ENCODE data around the gene MTMR12. TPM values are rescaled to one million over a fixed set of nuclear protein-coding genes. Genes with fewer than 3 reads are reported as not detected.
"Not testable (repeated sequence)": the region's sequence is repeated elsewhere in the genome, so short reads cannot be mapped to it uniquely, and the experiment has no call there.

The MTMR12 gene
- total RNA-seq, 1 experiment from 2014 or later: 8.7 TPM

DNA sequence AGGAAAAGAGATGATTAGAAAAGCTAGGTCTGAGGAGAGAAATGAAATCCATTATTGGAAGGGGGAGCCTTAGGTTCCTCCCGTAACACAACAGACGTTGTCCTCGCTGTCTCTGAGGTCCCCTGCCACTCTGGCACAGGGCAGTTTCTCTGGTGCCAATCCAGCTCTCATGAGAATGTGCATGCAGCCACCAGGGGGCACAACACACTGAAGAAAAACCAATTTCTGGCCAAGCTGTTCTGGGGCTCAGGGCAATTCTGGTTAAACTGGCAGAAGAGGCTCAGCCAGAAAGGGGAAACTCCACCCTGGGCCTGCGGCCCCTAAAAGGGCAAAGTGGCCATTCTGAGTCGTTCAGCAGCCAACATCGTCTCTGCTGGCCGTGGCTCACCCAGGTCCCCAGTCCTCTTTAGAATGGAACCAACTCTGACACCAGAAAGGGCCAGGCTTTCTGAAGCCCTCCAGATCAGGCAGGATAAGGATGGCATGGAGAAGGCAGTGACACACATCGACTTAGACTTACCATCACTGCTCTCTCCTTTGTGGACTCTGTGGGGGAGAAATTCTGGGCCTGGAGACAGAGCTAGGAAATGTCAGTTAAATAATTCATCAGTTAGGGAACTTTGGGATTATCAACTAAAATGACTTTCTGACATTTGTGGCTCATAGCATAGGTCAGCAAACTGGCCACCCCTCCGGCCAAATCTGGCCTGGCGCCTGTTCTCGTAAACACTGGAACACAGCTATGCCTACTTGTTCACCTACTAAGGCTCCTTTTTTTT is 80.1 kb downstream of the MTMR12 start:
- peak; percentile 53 for DNase-seq (ENCODE audit: low read depth)

- no peak for DNase-seq (ENCODE audit: low read depth)
These were observed 80.8 kb downstream of the MTMR12 start for GRCh38 chr5:32231929-32232328.

GRCh38 chr5:32231241-32231640 is 81.5 kb downstream of the MTMR12 start:
- no peak for DNase-seq (ENCODE audit: low read depth)

DNA sequence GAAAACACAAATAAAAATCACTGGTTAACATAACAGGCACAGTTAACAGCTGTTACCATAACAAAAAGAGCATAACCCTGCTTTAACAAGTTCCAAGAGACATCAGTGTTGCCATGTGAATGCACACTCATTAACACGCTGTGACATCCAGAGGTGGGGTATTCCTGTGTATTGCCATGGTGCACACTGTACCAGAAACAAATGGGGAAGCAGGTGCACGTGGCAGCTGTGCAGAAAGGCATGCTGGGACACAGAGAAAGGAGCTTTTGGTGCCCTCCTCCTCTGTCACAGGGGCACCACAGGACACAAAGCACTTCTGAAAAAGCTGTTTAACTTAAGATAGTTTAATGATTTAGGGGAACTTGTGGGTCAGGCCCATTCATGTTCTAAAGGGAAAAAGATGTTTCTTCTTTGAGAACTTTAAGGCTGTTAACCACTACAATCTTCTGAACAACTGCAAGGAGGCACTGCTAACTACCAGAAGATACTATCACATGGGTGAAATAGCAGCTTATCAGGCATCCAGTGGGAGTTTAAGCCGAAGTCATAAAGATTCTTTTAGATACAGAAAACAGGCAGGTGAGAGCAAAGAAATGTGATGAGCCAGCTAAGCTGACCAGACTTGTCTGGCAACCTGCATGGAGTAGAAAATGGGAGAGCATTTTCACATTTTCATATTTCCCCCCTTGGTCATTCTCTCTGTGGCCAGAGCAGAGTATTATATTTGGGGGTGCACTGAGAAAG is 82.2 kb downstream of the MTMR12 start:
- DNase-seq (ENCODE audit: low read depth): no peak

GRCh38 chr5:32229586-32229985 is 83.2 kb downstream of the MTMR12 start:
- DNase-seq (ENCODE audit: low read depth): no peak

GRCh38 chr5:32228816-32229215 is 83.9 kb downstream of the MTMR12 start:
- DNase-seq (ENCODE audit: low read depth): no peak

DNA sequence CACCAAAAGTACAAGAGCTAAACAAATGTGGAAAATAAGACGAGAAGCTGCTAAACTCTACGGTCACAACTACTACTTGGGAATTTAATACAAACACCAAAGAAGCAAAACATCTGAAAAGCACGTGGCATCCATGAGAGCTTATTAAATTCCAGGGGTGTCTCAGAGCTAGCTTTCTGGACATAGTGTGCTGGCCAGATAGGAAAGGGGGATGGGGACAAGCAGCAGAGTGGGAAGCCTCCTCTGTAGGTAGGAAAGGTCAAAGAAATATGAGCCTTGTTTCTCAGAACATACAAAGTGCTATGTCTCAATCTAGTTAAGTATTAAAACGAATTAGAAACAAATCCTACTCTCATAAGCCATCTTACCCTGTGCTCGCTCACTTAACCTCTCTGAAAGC is 87.3 kb downstream of the MTMR12 start:
- no peak for DNase-seq (ENCODE audit: low read depth)

DNA sequence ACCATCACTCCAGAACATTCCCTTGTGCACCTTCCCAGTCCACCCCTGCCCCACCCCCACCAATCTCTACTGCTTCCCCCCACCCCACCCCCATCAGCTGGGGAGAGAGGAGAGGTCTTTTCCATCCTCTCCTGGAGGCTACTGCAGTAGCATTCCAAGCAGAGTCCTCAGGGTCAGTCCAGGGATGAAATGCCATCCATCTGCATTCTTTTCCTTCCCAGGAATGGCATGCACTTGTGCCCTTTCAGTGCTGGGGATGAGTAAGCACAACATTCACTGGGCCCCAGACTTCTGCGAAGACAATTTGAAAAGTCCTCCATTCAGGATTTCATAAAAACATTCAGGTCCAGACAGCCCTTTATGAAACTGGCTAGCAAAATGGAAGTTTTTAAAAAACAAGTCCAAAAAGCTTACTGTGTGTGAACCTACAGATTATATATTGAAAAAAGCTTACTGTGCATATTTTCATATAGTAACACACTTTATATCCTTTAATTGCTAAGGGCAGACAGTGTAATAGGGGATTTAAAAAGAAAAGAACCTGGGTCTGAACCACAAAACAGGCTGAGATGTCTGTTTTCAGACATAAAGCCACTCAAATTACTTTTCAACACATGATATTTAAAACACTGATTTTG is 88.6 kb downstream of the MTMR12 start:
- DNase-seq (ENCODE audit: low read depth): peak; percentile 65

- no peak for DNase-seq (ENCODE audit: low read depth)
These were observed 89.8 kb downstream of the MTMR12 start for GRCh38 chr5:32222723-32223470.

DNA sequence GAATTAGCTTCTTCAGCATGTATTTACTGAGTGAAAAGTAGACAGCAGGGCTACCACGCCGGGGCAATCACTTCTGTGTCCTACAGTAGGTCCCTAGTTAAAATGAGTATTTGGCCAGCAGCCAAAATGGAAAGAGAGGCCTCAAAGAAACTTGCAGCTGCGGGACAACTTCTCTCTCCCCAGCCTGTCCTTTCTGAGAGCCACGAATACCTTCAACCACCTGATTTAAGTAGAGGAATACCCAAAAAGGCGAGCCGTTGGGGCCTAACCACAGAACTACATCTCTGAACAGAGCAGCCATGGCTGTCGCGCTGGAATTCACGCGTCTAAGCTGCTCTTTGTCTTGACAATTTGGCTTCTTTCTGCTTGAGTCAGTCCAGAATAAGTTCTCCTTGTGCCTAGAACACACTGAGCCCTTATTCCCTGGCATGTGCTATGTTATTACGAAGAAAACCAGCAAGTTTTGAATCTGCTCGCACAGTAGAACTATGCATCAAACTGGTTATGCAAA is 94.8 kb downstream of the MTMR12 start:
- DNase-seq (ENCODE audit: low read depth): peak; percentile 30

GRCh38 chr5:32214344-32214743 is 98.4 kb downstream of the MTMR12 start:
- DNase-seq (ENCODE audit: low read depth): not testable (repeated sequence)

GRCh38 chr5:32210151-32210550 is 102.6 kb downstream of the MTMR12 start:
- no peak for DNase-seq (ENCODE audit: low read depth)

DNA sequence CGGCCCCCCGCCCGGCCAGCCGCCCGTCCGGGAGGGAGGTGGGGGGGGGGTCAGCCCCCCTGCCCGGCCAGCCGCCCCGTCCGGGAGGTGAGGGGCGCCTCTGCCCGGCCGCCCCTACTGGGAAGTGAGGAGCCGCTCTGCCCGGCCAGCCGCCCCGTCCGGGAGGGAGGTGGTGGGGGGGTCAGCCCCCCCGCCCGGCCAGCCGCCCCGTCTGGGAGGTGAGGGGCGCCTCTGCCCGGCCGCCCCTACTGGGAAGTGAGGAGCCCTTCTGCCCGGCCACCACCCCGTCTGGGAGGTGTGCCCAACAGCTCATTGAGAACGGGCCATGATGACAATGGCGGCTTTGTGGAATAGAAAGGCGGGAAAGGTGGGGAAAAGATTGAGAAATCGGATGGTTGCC is 103.9 kb downstream of the MTMR12 start:
- not testable (repeated sequence) for DNase-seq (ENCODE audit: low read depth)

DNA sequence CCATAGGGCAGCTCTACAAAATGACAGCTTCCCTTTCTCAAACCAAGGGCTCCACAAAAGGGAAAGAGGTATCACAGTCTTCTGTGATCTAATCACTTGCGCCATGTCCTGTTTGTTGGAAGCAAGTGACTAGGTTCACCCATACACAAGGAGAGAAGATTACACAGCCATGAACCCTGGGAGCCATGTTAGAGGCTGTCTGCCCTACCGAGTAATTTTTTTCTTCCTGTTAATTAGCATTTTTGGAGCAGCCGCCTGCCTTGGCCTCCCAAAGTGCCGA is 105.4 kb downstream of the MTMR12 start:
- DNase-seq (ENCODE audit: low read depth): no peak

DNA sequence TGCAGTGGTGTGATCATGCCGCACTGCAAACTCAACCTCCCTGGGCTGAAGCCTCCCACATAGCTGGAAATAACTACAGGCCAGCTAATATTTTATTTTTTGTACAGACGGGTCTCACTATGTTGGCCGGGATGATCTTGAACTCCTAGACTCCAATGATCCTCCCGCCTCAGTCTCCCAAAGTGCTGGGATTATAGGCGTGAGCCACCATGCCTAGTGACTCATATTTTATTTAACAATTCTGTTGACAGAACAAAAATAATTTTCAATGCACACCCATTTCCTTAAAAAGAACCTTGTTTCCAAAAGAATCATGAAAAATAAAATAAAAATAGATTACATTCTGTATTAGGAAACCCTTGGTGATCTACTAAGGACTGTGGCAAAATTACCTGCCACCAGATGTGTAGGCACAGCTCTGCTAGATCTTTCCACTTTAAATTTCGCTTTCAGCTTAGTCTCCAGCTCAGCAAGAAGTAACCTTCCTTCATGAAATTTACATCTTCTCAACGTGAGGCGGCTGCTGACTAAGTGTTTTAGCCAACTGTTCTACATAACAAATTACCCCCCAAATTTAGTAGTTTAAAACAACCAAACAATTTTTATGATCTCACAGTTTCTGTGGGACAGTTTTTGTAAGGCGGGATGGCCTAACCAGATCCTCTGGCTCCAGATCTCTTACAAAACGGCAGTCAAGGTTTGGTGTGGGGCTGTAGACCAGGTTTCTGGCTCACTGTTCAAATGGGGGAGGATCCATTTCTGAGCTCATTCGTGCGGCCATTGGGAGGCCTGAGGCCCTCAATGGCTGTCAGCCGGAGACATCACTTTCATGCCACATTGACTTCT is 106.0 kb downstream of the MTMR12 start:
- no peak for DNase-seq (ENCODE audit: low read depth)

- no peak for DNase-seq (ENCODE audit: low read depth)
These were observed 106.7 kb downstream of the MTMR12 start for GRCh38 chr5:32206053-32206452.

DNA sequence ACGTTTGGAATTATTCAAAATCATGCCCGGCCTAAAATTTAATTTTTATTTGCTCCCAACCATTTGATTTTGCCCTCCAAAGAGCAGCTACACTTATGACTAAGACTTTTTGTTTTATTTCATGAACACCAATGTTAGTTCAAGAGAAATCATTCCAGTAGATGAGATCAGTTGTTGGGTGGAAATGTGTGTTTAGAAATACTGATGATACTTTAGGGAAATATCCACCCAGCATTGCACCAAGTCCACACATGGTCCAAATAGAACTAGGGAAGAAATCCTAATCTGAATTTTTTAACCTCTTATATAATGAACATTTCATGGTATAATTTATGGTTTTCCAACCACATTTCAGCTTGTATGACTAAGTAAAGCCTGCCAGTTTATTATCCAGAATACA is 110.3 kb downstream of the MTMR12 start:
- no peak for DNase-seq (ENCODE audit: low read depth)

- no peak for DNase-seq (ENCODE audit: low read depth)
These were observed 111.5 kb downstream of the MTMR12 start for GRCh38 chr5:32201122-32201753.

GRCh38 chr5:32197032-32197431 is 115.7 kb downstream of the MTMR12 start:
- no peak for DNase-seq (ENCODE audit: low read depth)

DNA sequence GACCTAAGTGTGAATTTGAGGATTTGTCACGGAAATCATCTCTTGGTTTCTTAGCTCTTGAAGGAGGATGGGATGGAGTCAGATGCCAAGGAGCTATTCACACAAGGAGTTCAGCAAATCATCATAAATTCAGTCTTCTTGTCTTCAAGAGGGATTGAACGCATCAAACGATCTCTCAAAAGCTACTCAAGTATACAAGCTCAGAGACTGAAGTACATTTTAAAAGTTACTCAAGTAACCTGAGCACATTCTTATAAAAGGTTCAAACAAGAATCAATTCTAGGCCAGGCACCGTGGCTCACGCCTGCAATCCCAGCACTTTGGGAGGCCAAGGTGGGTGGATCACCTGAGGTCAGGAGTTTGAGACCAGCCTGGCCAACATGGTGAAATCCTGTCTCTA is 117.5 kb downstream of the MTMR12 start:
- DNase-seq (ENCODE audit: low read depth): no peak

GRCh38 chr5:32193591-32193990 is 119.1 kb downstream of the MTMR12 start:
- peak; percentile 87 for DNase-seq (ENCODE audit: low read depth)
